NCI-H2171 (cell line): ENCODE data around the gene MFGE8.

Experiments
- DNase-seq: peaks from one replicate; lab custom pipeline; 2025; lab: John Stamatoyannopoulos, UW

Gene MFGE8

DNA sequence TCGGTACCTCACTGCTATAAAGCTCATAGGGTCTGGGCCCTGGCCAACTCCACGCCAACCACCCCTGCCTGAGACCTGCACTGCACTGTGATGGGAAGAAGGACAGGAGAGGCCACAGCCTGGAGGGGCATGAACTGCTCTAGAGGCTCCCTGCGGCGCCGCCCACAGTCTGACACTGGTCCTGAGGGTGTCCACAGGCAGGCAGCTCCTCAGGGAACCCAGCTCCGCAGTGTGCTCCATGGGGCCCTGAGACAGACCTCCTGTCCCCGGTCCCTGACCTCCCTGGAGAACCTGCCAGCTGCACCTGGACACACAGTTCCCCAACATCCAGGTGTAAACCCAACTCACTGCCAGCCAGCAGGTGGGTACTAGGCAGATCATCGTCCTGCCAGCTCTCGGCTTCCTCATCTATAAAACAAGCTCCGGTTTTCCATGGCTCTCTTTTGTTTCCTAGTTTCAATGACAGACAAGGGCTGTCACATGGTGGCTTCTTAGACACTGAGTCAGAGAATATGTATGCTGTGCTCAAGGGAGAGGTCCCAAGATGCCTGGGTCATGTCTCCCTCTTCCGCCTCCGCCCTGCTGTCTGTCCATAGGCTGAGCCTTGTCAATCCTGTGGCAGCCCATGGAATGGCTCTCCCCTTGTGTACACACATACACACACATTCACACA is 12.7 kb downstream of the MFGE8 start:
- DNase-seq: no peak

DNA sequence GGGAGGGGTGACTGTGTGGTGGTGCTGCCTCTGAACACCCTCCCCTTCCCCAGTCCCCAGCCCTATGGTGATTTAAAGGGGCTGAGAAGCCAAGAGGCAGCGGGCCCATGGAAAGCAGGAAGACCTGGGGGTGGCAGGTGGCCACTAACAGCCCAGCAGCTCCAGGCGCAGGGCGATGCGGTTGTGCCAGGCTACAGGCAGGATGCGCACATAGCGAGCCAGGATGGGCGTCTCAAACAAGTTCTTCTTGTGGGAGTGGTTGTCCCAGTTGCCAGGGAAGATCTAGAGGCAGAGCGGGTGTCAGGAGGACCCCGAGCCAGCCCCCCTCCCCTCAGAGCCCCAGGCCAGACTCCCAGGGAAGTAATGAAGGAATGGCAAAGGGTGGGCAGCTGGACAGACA is 13.9 kb downstream of the MFGE8 start:
- no peak for DNase-seq

DNA sequence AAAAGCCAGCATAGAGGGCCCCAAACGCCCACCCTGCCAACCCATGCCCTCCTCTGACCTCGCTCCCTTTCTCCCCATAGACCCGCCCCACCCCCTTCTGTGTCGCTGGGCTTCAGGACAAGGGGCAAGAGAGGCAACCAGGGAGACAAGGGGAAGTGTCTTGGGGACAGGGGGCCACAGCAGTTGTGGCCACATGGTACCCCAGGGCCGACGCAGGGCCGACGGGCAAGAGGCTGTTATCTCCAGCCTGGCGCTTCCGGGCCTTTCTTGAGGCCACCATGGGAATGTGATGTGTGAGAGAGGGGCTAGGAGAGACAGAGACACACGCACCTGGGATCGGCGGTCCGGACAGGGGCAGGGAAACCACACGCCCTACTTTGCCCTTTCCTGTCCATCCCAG is 14.4 kb downstream of the MFGE8 start:
- DNase-seq: no peak

DNA sequence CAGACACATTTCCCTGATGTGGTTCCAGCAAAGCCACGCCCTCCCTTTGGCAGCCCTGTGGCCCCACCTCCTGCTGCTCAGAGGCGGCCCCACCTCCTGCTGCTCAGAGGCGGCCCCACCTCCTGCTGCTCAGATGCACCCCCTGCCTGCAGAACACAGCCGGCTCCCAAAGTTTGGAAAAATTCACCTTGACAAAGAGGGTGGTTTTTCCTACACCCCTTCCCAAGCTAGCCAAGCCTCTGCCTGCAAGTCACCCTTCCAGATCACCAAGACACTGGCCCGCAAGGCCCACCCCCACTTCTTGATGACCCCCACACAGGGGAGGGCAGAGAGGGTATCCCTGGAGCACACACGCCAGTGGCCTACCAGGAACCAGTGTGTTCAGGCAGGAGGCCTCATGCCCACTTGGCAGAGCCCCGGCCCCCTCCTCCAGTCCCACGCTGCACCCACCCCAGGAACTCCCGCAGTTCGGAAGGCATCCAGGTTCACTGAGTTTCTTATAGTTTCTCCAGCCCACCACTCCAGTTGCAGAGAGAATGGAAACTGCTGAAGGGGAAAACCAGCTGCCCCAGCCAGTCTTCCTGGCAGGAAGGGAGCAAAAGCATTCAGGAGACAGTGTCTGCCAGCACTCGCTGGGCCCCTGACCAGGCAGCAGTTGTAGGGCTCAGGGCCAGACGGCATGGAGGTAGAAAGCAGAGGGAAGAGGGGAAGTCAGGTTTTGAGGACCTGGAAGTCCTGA is 15.6 kb downstream of the MFGE8 start:
- DNase-seq: peak; percentile 78

DNA sequence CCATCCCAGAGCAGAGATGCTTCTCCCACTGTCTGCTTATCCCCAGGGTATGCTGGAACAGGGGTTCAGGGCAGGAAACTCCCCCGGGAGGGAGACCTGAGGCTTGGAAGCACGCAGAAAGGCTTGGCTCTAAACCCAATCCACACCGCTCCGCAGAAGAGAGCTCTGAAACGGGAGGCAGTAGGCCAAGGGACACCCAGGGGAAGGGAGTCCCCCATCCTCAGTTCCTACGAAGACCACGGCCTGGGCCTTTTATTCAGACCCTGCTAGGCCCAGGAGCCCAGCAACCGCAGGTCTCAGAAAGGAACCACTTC is 16.1 kb downstream of the MFGE8 start:
- no peak for DNase-seq

DNA sequence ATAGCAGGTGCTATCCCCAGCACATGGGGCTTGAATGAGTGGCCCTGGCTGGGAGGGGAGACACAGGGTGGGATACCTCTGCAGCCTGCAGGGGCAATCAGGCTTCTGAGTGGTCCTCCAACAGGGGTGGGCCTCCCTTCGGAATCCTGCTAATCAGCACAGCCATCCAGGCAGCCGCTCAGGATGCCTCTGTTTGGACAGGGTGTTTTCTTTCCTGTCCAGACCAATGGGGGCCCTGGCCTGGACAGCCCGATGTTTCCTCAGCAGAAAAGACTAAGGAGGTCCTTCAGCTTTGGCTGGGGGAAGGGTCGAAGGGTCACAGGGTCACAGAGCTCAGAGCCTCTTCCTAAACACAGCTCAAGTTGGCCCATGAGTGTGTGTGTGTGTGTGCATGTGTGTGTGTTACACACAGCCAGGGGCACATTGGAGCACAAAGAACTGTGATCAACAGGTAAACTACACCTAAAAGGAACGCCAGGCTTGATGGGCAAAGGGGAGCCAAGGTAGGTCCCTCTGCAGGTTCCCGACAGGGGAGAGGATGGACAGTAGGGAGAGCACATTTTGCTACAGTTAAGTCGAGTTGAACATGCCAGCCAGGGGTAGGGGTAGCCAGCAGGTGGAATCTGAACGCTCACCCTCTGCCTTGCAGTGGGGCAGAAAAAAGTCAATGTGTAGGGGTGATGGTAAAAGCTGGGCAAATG is 16.7 kb downstream of the MFGE8 start:
- no peak for DNase-seq

DNA sequence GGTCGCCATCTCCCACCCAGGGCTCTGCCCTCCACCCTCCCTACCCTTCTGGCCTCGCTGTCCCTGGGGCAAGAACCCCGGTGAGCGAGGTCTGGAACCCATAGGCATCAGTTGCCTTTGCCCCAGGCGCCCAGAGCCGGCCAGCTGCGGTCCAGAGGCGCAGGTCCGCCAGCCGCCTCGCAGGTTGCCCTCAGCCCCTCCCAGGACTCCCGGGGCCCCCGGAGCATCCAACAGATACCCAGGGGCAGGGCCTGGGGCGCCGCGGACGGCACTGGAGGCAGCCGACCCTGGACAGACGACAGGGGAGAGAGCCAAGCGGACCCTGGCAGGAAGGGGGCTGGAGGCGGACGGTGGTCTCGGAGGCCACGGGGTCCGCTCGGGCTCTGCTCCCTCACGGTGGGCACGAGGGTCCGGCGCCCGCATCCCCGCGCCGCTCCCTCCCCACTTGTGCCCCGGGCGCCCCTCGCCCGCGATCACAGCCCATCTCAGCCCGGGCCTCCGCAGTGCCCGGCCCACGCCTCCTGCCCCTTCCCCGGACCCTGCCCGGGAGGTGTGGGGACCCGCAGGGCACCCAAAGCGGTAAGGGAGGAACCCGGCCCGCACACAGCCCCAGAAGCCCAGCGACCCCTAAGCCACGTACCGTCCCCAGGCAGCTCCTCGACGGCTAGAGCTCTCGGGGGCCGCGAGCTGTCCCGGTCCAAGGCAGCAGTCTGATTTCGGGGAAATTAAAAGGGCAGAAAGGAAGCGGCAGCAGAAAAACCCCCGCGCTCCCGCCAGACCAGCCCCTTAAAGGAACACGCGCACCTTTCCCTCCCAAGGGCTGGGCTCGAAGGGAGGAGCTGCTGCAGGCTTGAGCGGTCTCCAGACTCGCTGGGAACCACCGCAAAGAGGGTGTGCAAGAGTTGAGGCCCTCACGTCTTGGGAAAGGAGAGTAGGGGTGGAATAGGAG is 18.1 kb downstream of the MFGE8 start, which contains the start of gene HAPLN3:
Gene HAPLN3, minus strand, starts transcription at position 726 of the 949 bp plus-strand sequence. CDS start 8,246 bp downstream, outside the sequence.
- no peak for DNase-seq

DNA sequence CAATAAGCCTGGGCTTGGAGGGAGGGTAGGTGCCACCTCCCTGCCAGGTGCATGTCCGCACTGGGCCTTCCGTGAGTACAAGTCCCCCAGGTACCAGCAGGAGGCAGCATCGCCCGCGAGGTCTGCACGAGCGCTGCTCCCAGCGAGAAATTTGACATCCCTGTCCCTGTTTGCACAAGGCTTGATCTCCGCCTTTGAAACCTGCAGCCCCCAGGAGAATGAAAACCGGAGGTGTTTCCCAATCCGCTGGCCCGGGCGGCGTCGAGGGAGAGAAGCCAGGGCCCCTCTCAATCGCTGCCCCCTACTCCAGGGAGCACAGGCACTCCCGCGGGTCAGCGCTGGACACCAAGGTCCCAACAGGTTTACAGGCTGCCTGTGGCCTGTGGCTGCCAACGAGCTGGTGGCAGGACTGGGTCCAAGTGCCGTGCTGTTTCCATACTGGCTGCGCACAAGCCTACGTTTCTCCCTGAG is 18.8 kb downstream of the MFGE8 start:
- DNase-seq: peak; percentile 10

DNA sequence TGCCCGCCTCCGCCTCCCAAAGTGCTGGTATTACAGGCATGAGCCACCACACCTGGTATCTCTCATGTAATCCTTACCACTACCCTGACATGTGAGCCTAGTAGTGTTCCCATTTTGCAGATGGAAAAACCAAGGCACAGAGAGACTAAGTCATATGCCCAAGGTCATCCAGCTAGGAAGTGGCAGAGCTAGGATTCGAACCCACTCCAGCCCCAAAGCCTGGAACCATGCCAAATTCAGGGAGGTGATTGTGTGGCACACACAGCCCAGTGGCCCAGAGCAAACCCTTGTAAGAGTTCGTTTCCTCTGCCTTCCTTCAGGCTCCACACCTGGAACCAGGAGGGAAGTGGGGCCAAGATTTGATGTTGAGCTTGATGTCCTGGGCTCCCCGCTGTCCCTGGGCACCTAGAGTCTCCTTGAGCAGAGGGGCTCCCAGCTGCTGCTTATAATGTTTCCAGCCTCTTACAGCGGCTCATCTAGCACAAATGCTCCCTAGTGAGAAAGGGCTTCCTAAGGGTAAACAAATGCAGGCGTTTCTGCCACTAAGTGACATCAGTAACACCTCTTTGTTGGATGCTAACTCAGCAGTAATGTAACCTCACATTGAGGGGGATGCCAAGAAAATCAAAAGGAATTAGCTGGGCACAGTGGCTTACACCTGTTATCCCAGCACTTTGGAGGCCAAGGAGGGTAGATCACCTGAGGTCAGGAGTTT is 21.5 kb downstream of the MFGE8 start:
- peak; percentile 29 for DNase-seq

DNA sequence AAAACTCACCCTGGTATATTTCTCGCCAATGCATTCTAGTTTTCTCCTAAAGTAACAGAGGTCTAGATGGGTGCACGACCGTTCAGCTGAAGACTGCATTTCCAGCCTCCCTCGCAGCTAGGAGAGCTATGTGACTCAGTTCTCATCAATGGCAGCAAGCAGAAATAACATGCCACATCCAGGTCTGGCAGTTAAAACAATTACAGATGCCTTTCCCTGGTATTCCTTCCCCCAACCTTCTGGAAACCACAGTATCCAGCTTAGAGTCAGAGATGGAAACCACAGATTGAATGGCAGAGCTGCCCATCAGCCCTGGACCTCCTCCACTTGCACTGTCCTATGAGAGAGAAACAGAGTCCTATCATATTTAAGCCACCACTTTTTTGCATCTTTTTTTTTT is 22.7 kb downstream of the MFGE8 start:
- no peak for DNase-seq

DNA sequence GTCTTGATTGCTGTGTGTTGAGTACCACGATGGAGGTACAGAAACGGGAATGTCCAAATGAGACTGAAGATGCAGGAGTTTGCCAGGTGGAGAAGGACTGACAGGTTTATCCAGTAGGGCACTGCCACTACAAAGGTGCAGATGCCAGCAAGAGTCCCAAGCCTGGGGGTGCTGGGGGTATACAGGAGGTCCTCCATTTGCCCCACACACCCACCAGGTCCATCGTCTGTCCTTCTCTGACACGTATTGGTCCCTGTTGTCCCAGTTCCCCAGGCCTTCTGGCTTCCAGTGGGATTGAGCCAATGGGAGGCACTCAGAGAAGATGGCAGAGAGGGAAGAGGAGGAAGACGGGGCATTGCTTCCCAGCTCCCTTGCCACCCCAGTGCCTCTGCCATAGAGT is 24.5 kb downstream of the MFGE8 start:
- no peak for DNase-seq

DNA sequence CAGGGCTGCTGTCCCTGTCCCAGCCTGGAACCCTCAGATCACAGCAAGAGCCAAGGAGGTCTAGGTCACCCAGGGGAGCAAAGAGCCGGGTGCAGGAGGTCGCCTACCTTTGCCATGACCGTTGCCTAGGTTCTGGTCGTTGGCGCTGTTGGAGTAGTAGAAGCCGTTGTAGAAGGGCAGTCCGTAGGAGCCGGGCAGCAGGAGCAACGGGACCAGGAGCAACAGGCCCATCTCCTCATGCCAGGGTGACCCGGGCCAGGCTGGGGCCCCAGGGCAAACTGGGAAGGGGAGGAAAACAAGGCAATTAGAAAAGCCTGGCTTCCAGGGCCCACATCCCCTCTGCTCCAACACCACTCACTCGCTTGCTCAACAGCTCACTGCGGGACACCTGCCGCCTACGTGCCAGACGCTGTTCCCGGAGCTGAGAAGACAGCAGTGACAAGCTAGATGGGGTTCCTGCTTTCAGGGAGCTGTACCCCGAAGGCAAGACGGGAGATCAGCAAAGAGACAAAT is 26.1 kb downstream of the MFGE8 start:
- DNase-seq: no peak

DNA sequence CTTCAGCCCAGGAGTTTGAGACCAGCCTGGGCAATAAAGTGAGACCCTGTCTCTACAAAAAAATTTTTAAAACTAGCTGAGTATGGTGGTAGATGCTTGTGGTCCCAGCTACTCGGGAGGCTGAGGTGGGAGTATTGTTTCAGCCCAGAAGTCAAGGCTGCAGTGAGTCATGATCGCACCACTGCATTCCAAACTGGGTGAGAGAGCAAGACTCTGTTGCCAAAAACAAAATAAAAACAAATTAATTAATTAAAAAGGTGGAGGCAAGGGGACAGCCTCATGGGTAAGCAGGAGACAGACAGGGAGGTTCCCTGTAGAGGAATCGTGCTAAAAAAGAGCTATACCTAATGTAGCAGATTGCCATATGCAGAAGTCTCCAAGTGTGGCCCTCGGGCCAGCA is 30.4 kb downstream of the MFGE8 start:
- DNase-seq: no peak

DNA sequence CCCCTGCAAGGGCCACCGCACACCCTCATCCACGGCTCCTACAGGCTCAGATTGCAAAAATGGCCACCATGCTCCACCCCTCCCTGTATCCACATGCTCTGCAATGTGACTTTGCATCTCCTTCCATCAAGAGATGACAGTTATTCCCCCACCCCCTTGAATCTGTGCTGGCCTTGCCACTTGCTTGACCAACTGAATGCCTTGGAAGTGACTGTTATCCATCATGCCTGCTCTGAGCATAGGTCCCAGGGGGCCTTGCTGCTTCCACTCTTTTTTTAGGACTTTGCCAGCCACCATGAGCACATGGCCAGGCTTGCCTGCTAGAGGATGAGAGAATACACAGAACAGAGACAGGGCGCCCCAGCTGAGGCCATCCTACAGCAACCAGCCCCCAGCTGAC is 31.4 kb downstream of the MFGE8 start:
- no peak for DNase-seq

DNA sequence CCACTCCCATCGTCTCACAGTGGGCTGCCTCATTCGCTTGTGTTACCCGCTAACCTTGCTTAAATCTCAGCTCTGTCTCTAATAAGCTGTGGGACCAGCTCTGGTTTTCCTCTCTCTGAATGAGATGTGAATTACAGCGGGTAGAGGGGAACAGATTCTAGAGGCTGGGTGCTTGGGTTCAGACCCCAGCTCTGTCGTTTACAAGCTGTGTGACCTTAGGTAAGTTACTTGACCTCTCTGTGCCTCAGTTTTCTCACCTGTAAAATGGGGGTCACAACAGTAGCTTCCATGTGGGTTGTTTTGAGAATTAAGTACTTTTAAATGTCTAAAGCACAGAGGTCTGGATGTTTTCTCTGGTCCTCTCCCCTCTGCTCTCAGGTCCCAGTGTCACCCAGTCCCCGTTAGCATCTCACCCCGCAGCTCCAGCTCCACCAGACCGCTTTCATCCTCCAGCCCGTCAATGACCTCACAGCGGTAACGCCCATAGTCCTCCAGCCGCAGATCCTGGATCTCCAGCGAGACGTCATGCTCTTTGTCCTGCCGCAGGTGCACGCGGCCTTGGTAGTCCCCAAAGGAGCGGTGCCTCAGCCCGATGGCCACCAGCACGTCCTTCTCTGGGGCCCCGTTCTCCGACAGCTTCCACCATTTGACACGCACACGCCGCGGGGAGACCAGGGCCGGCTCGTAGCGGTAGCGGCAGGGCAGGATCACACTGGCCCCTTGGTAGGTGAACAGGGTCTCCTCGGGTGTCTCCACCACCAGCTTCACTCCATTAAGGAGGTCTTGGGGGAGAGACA is 32.0 kb downstream of the MFGE8 start:
- DNase-seq: no peak

DNA sequence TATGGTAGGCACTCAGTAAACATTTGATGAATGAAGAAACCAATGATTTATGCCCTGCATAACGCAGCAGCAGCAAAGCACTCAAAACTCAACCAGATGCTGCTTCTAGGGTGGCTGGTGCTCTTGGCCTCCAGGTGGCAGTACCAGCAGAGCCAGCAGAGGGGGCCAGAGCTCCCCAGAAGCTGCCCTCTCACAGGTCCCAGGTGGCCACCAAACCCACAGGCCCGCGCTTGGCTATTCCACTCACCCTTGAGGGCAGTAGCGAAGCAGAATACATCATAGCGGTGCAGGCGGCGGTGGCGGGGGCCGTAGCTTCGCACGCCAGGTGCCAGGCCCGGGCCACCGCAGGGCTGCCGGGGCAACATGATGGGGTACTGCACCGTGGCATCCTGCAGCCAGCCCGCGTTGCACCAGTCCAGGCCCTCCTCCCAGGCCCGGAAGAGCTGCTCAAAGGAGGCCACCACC is 34.4 kb downstream of the MFGE8 start:
- peak; percentile 79 for DNase-seq

DNA sequence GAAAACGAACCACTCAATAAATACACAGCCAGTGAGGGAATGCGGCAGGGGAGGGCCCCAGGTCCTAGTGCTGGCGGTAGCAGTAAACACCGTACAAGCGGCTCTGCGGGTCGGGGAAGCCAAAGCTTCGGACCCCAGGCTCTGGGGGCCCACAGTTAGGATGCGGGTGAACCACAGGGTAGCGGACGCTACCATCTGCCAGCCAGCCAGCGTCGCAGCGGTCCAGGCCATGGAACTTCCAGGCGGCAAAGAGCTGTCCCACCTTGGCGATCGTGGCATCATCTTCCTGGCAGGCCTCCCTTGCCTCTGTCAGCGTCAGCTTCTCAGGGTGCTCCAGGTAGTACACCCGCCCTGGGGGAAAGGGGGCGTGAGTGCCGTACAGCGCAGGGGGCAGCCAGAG is 35.3 kb downstream of the MFGE8 start:
- no peak for DNase-seq

DNA sequence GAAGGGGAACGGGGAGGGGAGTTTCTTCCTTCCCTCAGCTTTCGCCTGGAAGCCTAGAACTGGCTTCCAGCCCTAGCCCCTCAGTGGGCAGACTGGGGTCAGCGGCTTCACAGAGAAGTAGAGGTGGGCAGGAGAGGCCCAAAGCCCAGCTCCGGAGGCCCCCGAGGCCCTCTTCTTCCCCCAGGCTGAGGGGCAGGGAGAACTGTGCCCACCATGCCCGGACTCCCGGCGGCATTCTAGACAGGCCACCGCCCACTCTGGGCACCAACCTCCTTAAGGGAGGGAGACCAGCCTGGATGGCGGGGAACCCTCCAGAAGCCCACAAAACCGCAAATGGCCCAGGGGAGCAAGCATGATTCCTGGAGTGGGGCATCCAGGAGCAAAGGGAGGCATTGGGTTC is 35.8 kb downstream of the MFGE8 start:
- no peak for DNase-seq

DNA sequence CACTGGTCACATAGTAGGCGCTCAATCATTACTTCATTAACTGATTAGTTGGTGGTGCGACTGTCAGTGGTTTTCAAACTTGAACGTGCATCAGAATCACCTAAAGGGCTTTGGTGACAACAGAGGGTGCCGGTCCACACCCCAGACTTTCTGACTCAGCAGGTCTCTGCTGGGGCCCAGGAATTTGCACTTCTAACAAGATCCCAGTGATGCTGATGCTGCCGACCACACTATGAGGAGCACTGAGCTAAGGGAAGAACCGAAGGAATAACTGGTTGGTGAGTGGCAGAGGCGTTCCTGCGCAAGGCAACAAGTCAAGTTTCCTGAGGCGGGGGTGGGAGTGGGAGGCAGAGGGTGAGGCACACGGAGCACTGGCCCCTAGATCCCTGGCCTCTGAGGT is 36.6 kb downstream of the MFGE8 start:
- no peak for DNase-seq

DNA sequence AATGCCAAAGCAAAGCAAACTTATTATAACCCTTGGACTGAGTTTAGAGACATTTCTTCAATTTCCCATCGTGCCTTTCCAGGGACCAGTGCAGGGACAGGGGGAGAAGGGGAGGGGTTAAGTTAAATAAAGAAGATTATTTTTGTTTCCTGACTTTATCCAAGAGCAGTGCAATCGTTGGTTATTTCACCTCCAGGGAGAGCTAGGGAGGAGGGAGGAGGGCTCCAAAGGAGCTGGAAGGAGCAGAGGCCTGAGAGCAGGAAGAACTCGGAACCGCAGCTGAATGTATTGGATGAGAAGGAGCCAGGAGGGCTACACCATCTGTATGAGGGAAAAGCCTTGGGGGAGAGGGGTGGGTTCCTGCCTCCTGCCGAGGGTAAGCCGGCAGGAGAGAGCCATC is 38.5 kb downstream of the MFGE8 start:
- no peak for DNase-seq
